ENCODE results near the gene FOXC1. TPM values are rescaled to one million over a fixed set of nuclear protein-coding genes. Genes with fewer than 3 reads are reported as not detected.

Gene FOXC1
- total RNA-seq, 1 experiment from 2014 or later = not detected

GRCh38 chr6:1561355-1561754 is 48.4 kb upstream of the FOXC1 start:
- no peak overlapping the region for H4K8ac ChIP-seq (replicated peaks; ENCODE audit: insufficient read length, low read depth, low read length)
- peaks cover 7% of the 10 kb centered on the region for H3K27me3 Mint-ChIP-seq (ENCODE audit: low read depth)
- no peak overlapping the region for H3K4me3 Mint-ChIP-seq
- WGBS (ENCODE audit: extremely low coverage, insufficient read length, low lambda C conversion rate) = no CpG with 5 or more reads among the region's 2 CpGs
- H3K36me3 Mint-ChIP-seq (ENCODE audit: insufficient read depth in 1 of 3, low read depth in 3 of 3) = no peaks in the 10 kb centered on the region
- H3K56ac ChIP-seq (ENCODE audit: insufficient read length, low read depth, low read length) = no peak overlapping the region
- no peak overlapping the region for H2BK20ac ChIP-seq (ENCODE audit: low read depth, low read length, poor library complexity, severe bottlenecking)
- peaks cover 7% of the 10 kb centered on the region in 2 experiments for H3K4me1 Mint-ChIP-seq
- H2AFZ ChIP-seq (ENCODE audit: low read length) = no peak overlapping the region
- TF ChIP-seq CTCF (conservative IDR thresholded peaks at IDR 0.05) = no peak
- no peak overlapping the region for H3K18ac ChIP-seq (ENCODE audit: insufficient read length, low read depth, low read length)
- no peak overlapping the region for H2AK5ac ChIP-seq (ENCODE audit: insufficient read length, low read length)
- no peaks in the 10 kb centered on the region for H3K27me3 ChIP-seq (ENCODE audit: insufficient read depth, low read length)
- H3K9me3 Mint-ChIP-seq = no peaks in the 10 kb centered on the region
- H3T11ph ChIP-seq (ENCODE audit: low read length) = no peak overlapping the region
- no peak overlapping the region for H4K91ac ChIP-seq (ENCODE audit: insufficient read length, low read depth, low read length)
- no peak overlapping the region for H3K27ac ChIP-seq (ENCODE audit: insufficient read length, low read depth, low read length)
- H3K9ac ChIP-seq (ENCODE audit: extremely low read depth, insufficient read length, low read length) = no peak overlapping the region
- no peaks in the 10 kb centered on the region for H3K23me2 ChIP-seq (ENCODE audit: insufficient read length, low read depth, low read length, poor library complexity, severe bottlenecking)
- no peak overlapping the region for H2BK12ac ChIP-seq (ENCODE audit: insufficient read length, low read depth, low read length)
- no peak overlapping the region for H2BK5ac ChIP-seq (ENCODE audit: insufficient read length, low read length)
- no peak overlapping the region for H2BK120ac ChIP-seq (ENCODE audit: low read depth, low read length, poor library complexity, severe bottlenecking)
- H3K4me1 ChIP-seq (ENCODE audit: insufficient read depth, low read length) = no peaks in the 10 kb centered on the region
- H3K23ac ChIP-seq (ENCODE audit: insufficient read length, low read depth, low read length) = no peak overlapping the region
- 0 out of 2 replicates have a peak, but pooled peaks cover 2% of the 10 kb centered on the region for H3K79me2 ChIP-seq (ENCODE audit: insufficient read depth, low read length)
- H2BK15ac ChIP-seq (ENCODE audit: low read depth, low read length) = no peak overlapping the region
- DNase-seq = no peak
- no peak overlapping the region for H3K14ac ChIP-seq (ENCODE audit: insufficient read depth, low read length)
- no peak overlapping the region for H3K27ac Mint-ChIP-seq
- H3K9me3 ChIP-seq (ENCODE audit: control insufficient read depth, low read depth, low read length) = no peaks in the 10 kb centered on the region
- no peaks in the 10 kb centered on the region for H3K79me1 ChIP-seq (ENCODE audit: insufficient read depth, low read depth, low read length, poor library complexity, severe bottlenecking)
- H3K4me2 ChIP-seq (ENCODE audit: insufficient read depth, insufficient read length, low read length) = no peak overlapping the region
- H4K5ac ChIP-seq (ENCODE audit: insufficient read length, low read depth, low read length) = no peak overlapping the region
- H4K20me1 ChIP-seq (ENCODE audit: control insufficient read depth, insufficient read depth, insufficient read length) = no peaks in the 10 kb centered on the region
- no peak overlapping the region for H3K4ac ChIP-seq (ENCODE audit: low read depth, low read length)

Measured in H9 (cell line).